Stimulated activated CD8-positive, alpha-beta memory T cell treated with anti-CD3 and anti-CD28 coated beads, Interleukin-15, amount 100 ng/mL, for 48 hours (primary cell): ENCODE data around the gene TLN1.
A peak's percentile ranks its signal among the peaks of the same experiment; 100 is the strongest.

Experiments used
- DNase-seq, 2 donors: peaks; one replicate each; pipeline ENCODE4 v3.0.0-alpha.2; 2020; ENCODE audit warnings: low read depth in 2 of 2

Gene TLN1

DNA sequence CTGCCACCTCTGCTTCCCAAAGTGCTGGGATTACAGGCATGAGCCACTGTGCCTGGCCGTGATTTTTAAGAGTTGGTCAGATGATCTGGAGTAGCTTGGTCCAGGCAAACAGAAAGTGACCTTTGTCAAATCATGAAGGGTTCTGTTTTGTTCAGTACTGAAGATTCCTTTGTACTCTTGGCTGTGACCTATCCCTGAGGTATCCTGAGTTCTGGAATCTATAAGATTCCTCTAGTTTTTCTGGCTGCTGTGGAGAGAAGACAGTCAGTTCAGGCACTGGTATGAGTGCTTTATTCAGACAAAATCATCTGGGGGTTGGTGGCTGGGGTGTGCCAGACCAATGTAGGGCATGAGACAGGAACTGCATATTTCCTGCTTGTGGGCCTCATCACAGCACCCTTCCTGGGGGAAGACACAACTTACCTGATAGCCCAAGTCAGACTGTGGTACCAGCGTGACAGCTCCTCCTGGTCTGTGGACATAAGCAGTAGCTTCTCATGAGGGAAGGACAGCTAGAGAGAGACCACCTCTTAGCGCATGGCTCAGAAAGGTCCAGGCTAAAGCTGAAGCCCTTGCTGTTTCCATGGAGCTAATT, 70.1 kb downstream of the TLN1 start:
- no peak for DNase-seq

- no peak for DNase-seq
These were observed 71.0 kb downstream of the TLN1 start for GRCh38 chr9:35660966-35661415.

DNA sequence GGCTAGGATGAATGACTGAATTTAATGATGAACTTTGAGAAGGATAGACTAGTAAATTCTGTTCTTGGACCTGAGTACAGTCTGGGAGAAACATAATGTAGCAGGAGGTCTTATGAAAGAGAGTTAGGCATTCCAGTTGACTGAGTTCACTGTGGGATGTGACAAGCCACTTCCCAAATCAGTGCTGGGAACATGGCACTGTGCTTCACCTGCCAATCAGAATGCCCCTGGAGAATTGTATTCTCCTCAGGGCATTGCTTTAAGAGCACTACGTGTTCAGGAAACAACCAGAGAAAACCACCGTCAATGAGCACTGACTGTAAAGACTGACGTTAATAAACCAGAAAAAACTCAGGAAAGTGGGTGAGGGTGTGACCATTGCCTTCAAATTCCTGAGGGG, 72.7 kb downstream of the TLN1 start:
- DNase-seq = no peak

DNA sequence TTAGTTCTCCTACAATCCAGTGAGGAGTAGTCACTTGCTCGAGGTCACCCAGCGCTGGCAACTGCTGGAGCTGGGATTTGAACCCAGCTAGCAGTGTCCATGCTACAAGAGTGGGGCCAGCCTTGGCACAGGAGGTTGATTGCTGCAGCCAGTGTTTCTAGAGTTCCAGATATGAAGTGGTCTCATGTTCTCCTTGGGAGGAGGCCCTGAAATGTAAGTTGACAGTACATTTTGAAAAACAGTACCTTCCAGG, 73.1 kb downstream of the TLN1 start:
- DNase-seq = no peak

DNA sequence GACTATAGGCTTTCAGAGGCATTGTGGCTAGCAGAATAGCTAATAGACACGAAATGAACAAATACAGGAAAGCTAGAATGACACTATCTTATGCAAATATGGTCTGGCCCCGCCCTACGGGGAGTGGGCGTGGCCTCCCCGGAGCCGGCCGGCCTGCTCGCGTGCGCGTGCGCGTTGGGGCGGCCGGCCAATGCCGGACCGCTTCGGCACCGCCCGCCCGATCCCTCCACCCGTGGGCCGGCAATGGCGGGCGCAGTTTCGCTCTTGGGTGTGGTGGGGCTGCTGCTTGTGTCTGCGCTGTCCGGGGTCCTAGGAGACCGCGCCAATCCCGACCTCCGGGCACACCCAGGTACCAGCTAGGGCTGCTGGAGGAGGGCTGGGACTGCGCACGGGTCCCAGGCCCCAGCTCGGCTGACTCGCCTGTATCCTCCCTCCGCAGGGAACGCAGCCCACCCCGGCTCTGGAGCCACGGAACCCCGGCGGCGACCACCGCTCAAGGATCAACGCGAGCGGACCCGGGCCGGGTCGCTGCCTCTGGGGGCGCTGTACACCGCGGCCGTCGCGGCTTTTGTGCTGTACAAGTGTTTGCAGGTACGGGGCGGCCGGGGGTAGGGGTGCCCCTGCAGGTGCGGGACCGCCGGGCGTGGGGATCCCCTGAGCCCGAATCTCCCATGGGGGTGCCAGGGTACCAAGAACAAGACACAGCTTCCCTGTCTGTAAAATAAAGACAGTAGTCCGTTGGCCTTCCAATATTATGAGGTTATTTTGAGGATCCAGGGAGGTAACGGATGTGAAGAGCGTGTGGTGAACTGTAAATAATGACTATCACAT, 73.6 kb downstream of the TLN1 start, which contains the start of gene CCDC107:
CCDC107 (plus strand) TSS at position 156 of the 831 bp plus-strand sequence; CDS start at position 244, 88 bp downstream.
- DNase-seq = peak; percentile 75 to 77

GRCh38 chr9:35657546-35658136, 74.4 kb downstream of the TLN1 start, which contains the start of gene RMRP:
RMRP (minus strand) TSS chr9:35658019.
- peak; percentile 96 to 97 for DNase-seq

- DNase-seq = no peak
These were observed 75.0 kb downstream of the TLN1 start for GRCh38 chr9:35656831-35657545.

- DNase-seq = no peak
These were observed 75.6 kb downstream of the TLN1 start for GRCh38 chr9:35656348-35656747.

DNA sequence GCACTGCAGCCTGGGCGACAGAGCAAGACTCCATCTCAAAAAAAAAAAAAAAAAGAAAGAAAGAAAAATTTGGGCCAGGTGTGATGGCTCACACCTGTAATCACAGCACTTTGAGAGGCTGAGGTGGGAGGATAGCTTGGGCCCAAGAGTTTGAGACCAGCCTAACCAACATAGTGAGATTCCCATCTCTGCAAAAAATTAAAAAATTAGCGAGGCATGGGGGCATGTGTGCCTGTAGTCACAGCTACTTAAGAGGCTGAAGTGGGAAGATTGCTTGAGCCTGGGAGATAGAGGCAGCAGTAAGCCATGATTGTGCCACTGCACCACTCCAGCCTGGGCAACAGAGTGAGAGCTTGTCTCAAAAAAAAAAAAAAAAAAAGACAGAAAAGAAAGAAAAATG, 78.4 kb downstream of the TLN1 start:
- DNase-seq = no peak

- no peak for DNase-seq
These were observed 79.2 kb downstream of the TLN1 start for GRCh38 chr9:35652829-35653209.

- no peak for DNase-seq
These were observed 79.8 kb downstream of the TLN1 start for GRCh38 chr9:35651956-35652828.

DNA sequence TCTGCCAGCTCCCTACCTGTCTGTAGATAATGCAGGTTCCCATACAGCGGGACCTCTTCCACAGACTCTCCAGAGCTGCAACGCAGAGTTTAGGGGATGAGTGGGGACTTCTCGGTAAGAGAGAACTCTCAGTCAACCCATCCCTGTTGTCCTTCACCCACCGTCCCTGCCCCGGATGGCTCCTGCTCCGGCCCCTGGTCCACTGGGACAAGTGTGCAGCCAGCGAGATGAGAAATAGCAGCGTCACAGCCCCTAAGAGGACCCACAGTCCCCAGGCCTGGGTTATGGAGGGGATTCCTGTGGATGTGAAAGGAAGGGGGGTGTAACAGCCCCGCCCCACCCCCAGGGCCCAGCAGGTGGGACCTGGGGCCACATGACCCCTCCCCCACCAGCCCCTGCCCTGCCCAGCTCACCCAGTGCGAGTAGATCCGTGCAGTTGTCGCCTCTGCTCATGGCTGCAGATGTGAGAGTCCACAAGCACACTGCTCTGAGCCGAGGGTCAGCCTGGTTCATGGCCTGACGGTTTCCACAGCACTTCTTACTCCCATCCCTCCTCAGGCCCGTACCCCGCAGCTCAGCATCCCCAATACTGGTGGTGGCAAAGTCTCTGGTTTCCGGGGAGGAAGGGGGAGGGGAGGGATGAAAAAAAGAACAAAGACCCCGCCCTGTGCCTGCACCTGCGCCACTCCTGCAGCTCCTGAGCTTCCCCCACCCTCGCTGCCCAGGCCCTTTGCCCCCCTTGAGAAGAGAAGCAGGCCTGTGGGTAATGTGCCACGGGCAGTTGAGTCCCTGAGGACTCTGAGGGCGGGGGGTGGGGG, 81.4 kb downstream of the TLN1 start, which contains the start of gene SIT1:
SIT1 (minus strand) TSS at position 591 of the 818 bp plus-strand sequence; CDS start at position 513, 78 bp downstream.
- no peak for DNase-seq

DNA sequence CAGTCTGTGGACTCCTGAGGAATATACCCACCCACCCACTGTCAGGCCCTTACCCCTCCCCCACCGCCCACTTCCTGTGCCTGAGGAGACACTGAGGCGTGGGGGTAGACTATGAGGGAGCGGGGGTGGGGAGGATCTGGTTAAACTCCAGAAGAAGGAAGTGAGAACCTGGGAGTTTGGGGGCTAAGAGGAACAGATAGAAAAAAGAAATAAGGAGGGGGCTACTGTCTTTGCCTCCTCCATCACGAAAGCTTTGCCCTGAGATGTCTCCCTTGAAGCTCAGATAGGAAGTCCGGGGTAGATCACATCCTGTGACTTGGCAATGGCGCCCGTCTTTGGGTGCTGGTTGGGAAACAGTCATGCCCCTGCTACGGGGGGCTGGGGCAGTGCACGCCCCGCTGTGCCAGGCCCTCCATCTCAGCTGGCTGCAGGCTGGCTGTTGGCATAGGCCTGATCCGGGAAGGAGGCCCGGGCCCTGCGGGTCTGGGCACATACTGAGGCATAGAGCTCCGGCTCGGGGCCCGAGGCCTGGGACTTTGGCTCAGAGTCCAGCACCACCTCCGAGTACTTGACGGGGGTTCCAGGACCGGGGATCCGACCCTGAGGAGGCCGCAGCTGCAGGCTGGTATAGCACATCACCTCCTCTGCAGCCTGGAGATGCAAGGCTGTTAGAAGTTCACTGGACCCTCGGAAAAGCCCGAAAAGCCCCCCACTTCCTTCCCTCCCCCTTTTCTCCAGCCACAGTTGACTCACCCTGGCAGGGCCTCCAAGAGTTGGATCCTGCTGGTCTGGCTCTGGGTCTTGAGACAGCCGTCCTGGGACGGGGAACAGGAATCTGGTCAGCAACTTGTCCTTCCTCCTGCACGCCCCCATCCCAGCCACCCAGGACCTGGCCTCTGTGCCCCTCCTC, 82.3 kb downstream of the TLN1 start:
- no peak for DNase-seq
